ENCODE results near the gene HOXC12. TPM values are rescaled to one million over a fixed set of nuclear protein-coding genes. Genes with fewer than 3 reads are reported as not detected.
A peak's percentile ranks its signal among the peaks of the same experiment; 100 is the strongest.

HOXC12 gene
- total RNA-seq, 1 experiment from 2014 or later, result not detected

- Histone ChIP-seq H3K27me3 (ENCODE audit: control insufficient read depth, insufficient read depth, low read length) (peaks cover 100% of the 10 kb centered on the region), H3K36me3 (replicated peaks; ENCODE audit: control insufficient read depth, insufficient read depth, low read length) (no peaks in the 10 kb centered on the region), H3K4me3 (ENCODE audit: insufficient read depth, low read depth, low read length) (no peak overlapping the region)
- DNase-seq, result no peak
Observed at GRCh38 chr12:53978477-53979356, 24.0 kb downstream of the HOXC12 start.

- DNase-seq, result no peak
- Histone ChIP-seq H3K27me3 (ENCODE audit: control insufficient read depth, insufficient read depth, low read length) (peaks cover 98% of the 10 kb centered on the region), H3K4me3 (ENCODE audit: insufficient read depth, low read depth, low read length) (no peak overlapping the region)
Observed at GRCh38 chr12:53980104-53980801, 25.6 kb downstream of the HOXC12 start.

GRCh38 chr12:53980802-53981496 lies 26.2 kb downstream of the HOXC12 start:
- Histone ChIP-seq H3K27me3 (ENCODE audit: control insufficient read depth, insufficient read depth, low read length) (peaks cover 98% of the 10 kb centered on the region), H3K4me3 (ENCODE audit: insufficient read depth, low read depth, low read length) (no peak overlapping the region), H3K36me3 (replicated peaks; ENCODE audit: control insufficient read depth, insufficient read depth, low read length) (no peaks in the 10 kb centered on the region)
- no peak for DNase-seq

More at GRCh38 chr12:53980104-53980801, 25.6 kb downstream of the HOXC12 start:
- H3K36me3 ChIP-seq (replicated peaks; ENCODE audit: control insufficient read depth, insufficient read depth, low read length), result no peaks in the 10 kb centered on the region

GRCh38 chr12:53981634-53982565 lies 27.2 kb downstream of the HOXC12 start:
- H3K36me3 ChIP-seq (replicated peaks; ENCODE audit: control insufficient read depth, insufficient read depth, low read length), result no peaks in the 10 kb centered on the region
- H3K27me3 ChIP-seq (ENCODE audit: control insufficient read depth, insufficient read depth, low read length), result peaks cover 98% of the 10 kb centered on the region
- H3K4me3 ChIP-seq (ENCODE audit: insufficient read depth, low read depth, low read length), result no peak overlapping the region
- DNase-seq, result peak; percentile 72

- no peak for DNase-seq
- H3K4me3 ChIP-seq (ENCODE audit: insufficient read depth, low read depth, low read length), result no peak overlapping the region
- peaks cover 98% of the 10 kb centered on the region for H3K27me3 ChIP-seq (ENCODE audit: control insufficient read depth, insufficient read depth, low read length)
- no peaks in the 10 kb centered on the region for H3K36me3 ChIP-seq (replicated peaks; ENCODE audit: control insufficient read depth, insufficient read depth, low read length)
Observed at GRCh38 chr12:53982648-53983567, 28.2 kb downstream of the HOXC12 start.

GRCh38 chr12:53983568-53983949 lies 28.9 kb downstream of the HOXC12 start:
- DNase-seq, result no peak
- no peak overlapping the region for H3K4me3 ChIP-seq (ENCODE audit: insufficient read depth, low read depth, low read length)
- no peaks in the 10 kb centered on the region for H3K36me3 ChIP-seq (replicated peaks; ENCODE audit: control insufficient read depth, insufficient read depth, low read length)
- peaks cover 98% of the 10 kb centered on the region for H3K27me3 ChIP-seq (ENCODE audit: control insufficient read depth, insufficient read depth, low read length)

GRCh38 chr12:53983950-53984572 lies 29.4 kb downstream of the HOXC12 start:
- H3K27me3 ChIP-seq (ENCODE audit: control insufficient read depth, insufficient read depth, low read length), result peaks cover 98% of the 10 kb centered on the region
- H3K4me3 ChIP-seq (ENCODE audit: insufficient read depth, low read depth, low read length), result no peak overlapping the region
- peak; percentile 66 for DNase-seq

GRCh38 chr12:53984901-53985691 lies 30.4 kb downstream of the HOXC12 start, which contains the start of gene HOXC10:
Gene HOXC10 (plus strand): TSS chr12:53985146. CDS start chr12:53985260, 114 bp downstream.
- Histone ChIP-seq H3K4me3 (ENCODE audit: insufficient read depth, low read depth, low read length) (no peak within 1 kb of the TSS), H3K36me3 (replicated peaks; ENCODE audit: control insufficient read depth, insufficient read depth, low read length) (no peaks in the 10 kb centered on the region), H3K27me3 (ENCODE audit: control insufficient read depth, insufficient read depth, low read length) (peaks cover 98% of the 10 kb centered on the region)
- peak; percentile 98 for DNase-seq

More at GRCh38 chr12:53983950-53984572, 29.4 kb downstream of the HOXC12 start:
- H3K36me3 ChIP-seq (replicated peaks; ENCODE audit: control insufficient read depth, insufficient read depth, low read length), result no peaks in the 10 kb centered on the region

- Histone ChIP-seq H3K4me3 (ENCODE audit: insufficient read depth, low read depth, low read length) (no peak overlapping the region), H3K36me3 (replicated peaks; ENCODE audit: control insufficient read depth, insufficient read depth, low read length) (no peaks in the 10 kb centered on the region), H3K27me3 (ENCODE audit: control insufficient read depth, insufficient read depth, low read length) (peaks cover 98% of the 10 kb centered on the region)
- no peak for DNase-seq
Observed at GRCh38 chr12:53985692-53985993, 30.9 kb downstream of the HOXC12 start.

GRCh38 chr12:53985994-53986685 lies 31.4 kb downstream of the HOXC12 start:
- Histone ChIP-seq H3K27me3 (ENCODE audit: control insufficient read depth, insufficient read depth, low read length) (peaks cover 98% of the 10 kb centered on the region), H3K4me3 (ENCODE audit: insufficient read depth, low read depth, low read length) (no peak overlapping the region), H3K36me3 (replicated peaks; ENCODE audit: control insufficient read depth, insufficient read depth, low read length) (no peaks in the 10 kb centered on the region)
- peak; percentile 82 for DNase-seq

- H3K36me3 ChIP-seq (replicated peaks; ENCODE audit: control insufficient read depth, insufficient read depth, low read length), result no peaks in the 10 kb centered on the region
- H3K4me3 ChIP-seq (ENCODE audit: insufficient read depth, low read depth, low read length), result no peak overlapping the region
- peaks cover 98% of the 10 kb centered on the region for H3K27me3 ChIP-seq (ENCODE audit: control insufficient read depth, insufficient read depth, low read length)
- no peak for DNase-seq
Observed at GRCh38 chr12:53986686-53987483, 32.2 kb downstream of the HOXC12 start.

All from H7 (cell line).